Measurements from ENCODE around the gene OGA.

Gene OGA

GRCh38 chr10:101782811-101783735 lies 35.2 kb downstream of the OGA start, which contains the start of gene NPM3 (continued):
- TF ChIP-seq ZNF518A (tag by site-specific recombination; conservative IDR thresholded peaks at IDR 0.05; ENCODE audit: low read depth) (no peak), ZNF488 (tag by site-specific recombination; IDR thresholded peaks at IDR 0.05) (0 out of 2 replicates have a peak, but pooled peaks have one; percentile 6), ZNF169 (tag by site-specific recombination; IDR thresholded peaks at IDR 0.05) (no peak), PATZ1 (tag by site-specific recombination; IDR thresholded peaks at IDR 0.05) (peak; percentile 92; the same call in 1 of the 2 replicates), SETDB1 (IDR thresholded peaks at IDR 0.05; ENCODE audit: insufficient read length, low read length) (no peak), ZNF157 (tag by site-specific recombination; IDR thresholded peaks at IDR 0.05) (no peak), ZSCAN16 (tag by site-specific recombination; IDR thresholded peaks at IDR 0.05) (no peak), ZNF830 (tag by site-specific recombination; IDR thresholded peaks at IDR 0.05; ENCODE audit: low read depth) (no peak), ZNF121 (tag by site-specific recombination; IDR thresholded peaks at IDR 0.05) (no peak), ZEB2 (tag by site-specific recombination; IDR thresholded peaks at IDR 0.05) (0 out of 2 replicates have a peak, but pooled peaks have one; percentile 20), ZSCAN5A (tag by site-specific recombination; IDR thresholded peaks at IDR 0.05) (0 out of 2 replicates have a peak, but pooled peaks have one; percentile 24), ATF2 (tag by site-specific recombination; IDR thresholded peaks at IDR 0.05; ENCODE audit: low read depth) (no peak), ZNF791 (tag by site-specific recombination; IDR thresholded peaks at IDR 0.05) (no peak)
